Stimulated activated CD8-positive, alpha-beta memory T cell treated with anti-CD3 and anti-CD28 coated beads, Interleukin-15, amount 100 ng/mL, for 1 hour (primary cell): ENCODE results near the gene ZNF66.
"Not testable (repeated sequence)": the region's sequence is repeated elsewhere in the genome, so short reads cannot be mapped to it uniquely, and the experiment has no call there.

Experiments
- DNase-seq: peaks from one replicate; pipeline ENCODE4 v3.0.0-alpha.2; 2020; ENCODE audit warnings: low read depth

ZNF66 gene

GRCh38 chr19:20776083-20777076 is at the start of gene ZNF66:
Gene ZNF66 (plus strand): TSS chr19:20776304. CDS start chr19:20776448, 144 bp downstream.
- peak; percentile 91 for DNase-seq

DNA sequence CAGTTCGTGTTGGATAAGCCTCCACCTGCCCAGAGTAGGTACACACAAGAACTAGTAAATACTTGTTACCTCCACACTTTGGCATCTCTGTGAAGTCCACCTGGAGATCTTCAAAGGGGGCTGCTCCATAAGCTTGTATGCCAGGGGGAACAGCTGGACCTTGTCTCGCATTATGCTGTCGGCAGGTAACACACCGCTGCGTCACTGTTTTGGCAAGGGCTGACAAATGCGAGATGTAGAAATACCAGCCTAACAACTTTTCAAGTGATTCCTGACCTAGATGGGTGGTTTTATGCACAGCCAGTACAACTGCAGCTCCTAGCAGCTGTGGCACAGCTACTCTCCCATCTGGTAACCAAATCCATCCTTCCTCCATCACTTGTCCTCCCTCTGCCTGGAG is 25.9 kb upstream of the ZNF66 start:
- DNase-seq, result not testable (repeated sequence)

- DNase-seq, result not testable (repeated sequence)
Observed at GRCh38 chr19:20752291-20752690, 23.8 kb upstream of the ZNF66 start.

DNA sequence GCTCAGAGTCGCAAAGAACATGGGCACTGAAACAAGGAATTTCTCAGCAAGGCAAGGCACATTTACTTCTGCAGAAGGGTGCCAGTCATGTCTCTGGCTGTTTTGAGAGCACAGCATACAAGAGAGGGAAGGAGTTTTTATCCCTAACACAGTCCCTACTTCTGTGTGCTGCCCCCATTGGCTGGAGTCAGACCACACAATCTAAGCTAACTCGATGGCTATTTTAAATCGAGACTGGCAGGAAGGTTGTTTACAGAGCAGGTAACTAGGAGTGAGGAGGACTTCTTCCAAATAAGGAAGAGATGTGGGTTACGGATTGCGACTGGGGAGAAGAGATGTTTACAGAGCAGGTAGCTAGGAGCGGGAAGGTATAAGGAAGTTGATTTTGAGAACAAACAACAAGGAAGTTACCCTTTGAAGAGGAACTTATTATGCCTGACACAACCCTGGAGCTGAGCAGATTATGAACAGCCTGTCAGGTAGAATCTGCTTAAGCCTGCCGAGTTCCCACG is 6.8 kb upstream of the ZNF66 start:
- DNase-seq, result not testable (repeated sequence)

DNA sequence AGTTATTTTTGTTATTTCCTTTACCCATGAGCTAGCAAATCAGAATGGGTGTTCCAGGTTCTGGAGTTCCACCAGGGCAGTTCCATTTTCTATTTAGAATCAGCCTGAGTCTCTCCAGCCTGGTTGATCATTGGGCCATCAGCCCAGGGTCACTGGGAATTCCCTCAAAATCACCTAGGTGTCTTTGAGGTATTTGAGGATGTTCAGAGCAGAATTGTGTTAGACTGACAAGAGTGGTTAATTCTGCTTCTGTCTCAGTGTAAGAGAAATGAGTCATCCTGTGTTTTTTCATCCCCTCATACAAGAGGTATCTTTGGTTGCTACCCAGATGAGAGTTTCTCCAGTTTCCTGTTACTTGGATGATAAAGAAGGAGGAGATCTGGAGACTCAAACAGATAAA is 11.7 kb downstream of the ZNF66 start:
- no peak for DNase-seq

- DNase-seq, result no peak
Observed at GRCh38 chr19:20791806-20792205, 15.7 kb downstream of the ZNF66 start.

- DNase-seq, result not testable (repeated sequence)
Observed at GRCh38 chr19:20806311-20807262, 30.5 kb downstream of the ZNF66 start.

GRCh38 chr19:20840371-20840770 is 64.3 kb downstream of the ZNF66 start:
- no peak for DNase-seq
